ENCODE measurements around the gene SKAP1.
"Not testable (repeated sequence)": the region's sequence is repeated elsewhere in the genome, so short reads cannot be mapped to it uniquely, and the experiment has no call there.

The SKAP1 gene

DNA sequence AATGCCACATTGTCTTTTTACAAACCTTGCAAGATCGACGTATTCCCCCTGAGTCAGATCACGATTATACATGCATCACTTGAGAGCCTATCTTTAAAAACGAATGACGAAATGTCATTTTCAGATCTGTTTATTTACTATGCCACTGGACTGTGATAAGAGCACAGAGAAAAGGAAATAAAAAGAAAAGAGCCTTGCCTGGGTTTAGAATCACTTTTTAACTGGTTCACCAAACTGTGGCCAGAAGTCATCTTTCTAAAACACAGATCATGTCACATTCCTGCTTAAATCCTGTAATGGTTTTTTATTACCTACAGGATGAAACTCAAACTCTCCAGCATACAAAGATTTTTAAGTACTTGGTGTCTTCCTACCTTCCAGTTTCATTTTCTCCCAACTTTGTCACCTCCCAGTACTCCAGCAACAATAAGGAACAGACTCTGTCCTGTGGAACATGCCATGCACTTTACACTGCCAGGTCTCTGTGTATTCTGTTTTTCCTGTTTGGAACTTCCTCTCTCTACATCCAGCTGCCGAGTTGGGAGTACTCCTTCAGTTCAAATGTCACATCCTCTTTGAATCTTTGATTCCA is 231.0 kb downstream of the SKAP1 start:
- peak; percentile 30 for DNase-seq

DNA sequence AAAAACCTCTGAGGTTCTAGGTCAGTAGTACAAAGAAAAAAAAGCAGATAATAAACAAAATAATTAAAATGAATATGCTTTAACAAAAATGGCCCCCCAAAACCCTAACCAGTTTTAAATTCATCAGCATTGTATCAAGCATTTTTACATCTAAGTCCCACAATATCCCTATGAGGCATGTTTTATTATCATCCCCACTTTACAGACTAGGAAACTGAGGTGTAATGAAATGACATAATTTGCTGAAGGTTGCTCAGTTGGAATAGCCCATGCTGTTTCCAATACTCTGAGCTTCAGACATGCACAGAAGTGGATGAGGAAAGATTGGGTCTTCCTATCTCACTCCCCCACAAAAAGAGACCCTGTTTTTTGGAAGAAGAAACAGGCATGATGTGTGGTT is 234.1 kb downstream of the SKAP1 start:
- DNase-seq: no peak

DNA sequence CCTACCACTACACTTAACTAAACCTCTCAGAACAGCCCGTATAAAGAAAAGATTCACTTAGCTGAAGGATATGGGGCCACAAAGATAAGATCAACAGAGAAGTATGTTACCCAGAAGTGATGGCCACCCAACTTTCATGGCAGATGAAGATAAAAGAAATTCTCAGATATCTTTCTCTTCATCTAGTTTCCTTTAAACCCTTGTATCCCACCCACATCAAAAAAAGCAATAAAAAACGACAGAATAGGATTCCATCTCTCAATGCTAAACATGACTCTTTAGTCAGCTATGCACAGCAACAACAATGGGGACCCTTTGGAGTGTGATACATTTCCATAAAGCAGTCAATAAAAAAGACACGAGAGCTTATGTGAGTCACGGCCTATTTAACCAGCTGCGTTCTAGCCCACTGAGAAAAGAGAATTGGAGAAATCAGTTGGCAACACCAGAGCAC is 235.9 kb downstream of the SKAP1 start:
- DNase-seq: peak; percentile 53

DNA sequence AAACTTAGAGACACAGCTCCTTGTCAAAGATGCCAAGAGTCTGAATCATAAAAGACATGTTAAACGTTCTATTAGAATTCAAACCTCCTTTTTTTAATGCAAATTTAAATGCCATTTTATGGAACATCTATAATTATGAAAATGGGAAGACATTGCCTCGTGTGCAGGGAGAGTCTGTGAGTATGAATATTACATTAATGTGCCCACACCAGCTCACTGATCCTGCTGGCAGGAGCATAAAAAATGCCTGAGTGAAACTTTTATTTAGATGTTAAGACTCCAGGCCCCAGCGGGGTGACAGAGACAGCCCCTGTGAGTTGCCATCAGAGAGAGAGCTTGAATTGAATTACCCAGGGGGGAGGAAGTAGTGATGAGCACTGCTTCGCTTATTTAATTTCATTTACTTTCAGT is 237.7 kb downstream of the SKAP1 start:
- DNase-seq: no peak

DNA sequence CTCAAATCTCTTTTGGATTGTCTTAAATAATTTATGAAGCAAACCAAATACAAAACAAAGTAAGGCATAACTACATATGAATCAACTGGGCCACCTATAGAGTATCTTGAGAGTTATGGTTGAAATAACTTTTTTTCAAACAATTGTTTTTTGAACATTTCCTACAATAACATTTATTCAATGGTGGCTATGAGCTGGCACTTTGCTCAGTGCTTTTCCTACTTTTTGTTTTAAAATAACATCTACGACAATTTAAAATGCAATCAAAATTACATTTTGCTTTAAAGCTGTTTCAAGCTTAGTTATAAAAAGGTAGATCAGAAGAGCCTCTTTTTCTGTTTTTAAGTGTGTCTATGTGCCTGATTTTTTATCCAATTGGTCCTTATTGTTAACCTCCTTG is 238.7 kb downstream of the SKAP1 start:
- no peak for DNase-seq

DNA sequence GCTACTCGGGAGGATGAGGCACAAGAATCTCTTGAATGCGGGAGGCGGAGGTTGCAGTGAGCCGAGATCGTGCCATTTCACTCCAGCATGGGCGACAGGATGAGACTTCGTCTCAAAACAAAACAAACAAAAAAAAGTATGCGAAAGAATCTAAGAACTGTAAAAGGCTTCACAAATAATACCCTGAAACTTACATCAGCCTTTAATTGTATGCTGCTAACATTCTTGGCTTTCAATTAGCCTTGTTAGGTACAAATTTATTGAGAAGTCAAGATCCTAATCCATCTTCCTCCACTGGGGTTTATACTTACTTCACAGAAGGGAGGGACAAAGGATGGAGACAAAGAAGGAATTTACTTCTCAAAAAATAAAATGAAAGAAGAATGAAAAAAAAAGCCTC is 239.1 kb downstream of the SKAP1 start:
- no peak for DNase-seq

DNA sequence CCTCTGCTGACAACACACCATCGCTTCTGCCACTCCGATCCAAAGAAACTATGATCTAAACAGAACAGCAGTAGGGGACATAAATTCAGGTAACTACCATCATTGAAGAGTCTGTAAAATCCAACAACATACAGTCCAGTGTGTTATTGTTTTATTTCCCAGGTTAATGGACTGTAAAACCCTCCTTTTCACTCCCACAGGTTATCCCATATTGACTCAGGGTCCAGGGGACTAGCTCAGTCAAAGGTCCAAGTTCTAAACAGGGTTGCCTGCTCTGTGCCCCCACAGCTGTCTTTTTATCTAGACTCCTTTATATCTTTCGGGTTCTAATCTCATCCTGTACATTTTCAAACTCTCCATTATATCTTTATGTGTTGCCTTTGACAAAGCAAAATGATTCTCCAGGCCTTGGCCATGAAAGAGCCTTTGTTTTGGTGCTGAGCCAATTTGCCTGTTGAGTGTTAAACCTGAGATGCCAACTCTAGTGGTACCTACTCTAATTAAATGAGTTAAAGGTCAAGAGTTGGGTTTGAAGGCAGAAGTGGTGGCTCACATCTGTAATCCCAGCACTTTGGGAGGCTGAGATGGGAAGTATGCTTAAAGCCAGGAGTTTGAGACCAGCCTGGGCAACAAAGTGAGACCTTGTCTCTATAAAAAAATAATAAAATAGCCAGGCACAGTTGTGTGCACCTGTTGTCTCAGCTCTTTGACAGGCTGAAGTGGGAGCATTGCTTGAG is 242.0 kb downstream of the SKAP1 start:
- DNase-seq: no peak

DNA sequence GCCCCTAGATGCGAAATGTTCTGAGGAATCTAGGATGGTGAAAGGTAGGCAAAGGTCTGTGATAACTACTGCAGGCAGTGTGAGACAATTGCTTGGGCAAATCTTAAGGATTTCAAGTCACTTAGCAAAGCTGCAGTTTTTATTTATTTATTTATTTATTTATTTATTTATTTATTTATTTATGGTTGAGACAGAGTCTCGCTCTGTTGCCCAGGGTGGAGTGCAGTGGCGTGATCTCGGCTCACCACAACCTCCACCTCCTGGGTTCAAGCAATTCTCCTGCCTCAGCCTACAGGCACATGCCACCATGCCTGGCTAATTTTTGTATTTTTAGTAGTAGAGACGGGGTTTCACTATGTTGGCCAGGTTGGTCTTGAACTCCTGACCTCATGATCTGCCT is 243.7 kb downstream of the SKAP1 start:
- not testable (repeated sequence) for DNase-seq

DNA sequence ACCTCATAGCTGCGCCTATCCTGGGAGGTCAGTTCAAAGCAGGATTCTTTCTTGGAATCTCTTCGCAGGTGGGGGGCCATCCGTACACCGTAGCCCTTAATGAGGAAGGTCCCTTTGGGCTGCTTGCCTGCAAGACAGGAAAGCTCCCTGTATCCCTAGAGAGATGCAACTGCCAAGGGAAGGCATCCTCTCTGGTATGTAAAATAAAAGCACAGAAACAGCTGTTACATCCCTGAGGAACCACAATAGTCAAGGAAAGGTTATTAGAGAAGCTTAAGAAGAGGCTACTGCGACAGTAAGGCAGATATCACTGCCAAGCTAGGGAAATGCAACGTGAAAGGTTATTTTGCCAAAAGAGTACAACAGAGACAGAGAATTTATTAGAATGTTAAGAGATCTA is 245.3 kb downstream of the SKAP1 start:
- DNase-seq: no peak

DNA sequence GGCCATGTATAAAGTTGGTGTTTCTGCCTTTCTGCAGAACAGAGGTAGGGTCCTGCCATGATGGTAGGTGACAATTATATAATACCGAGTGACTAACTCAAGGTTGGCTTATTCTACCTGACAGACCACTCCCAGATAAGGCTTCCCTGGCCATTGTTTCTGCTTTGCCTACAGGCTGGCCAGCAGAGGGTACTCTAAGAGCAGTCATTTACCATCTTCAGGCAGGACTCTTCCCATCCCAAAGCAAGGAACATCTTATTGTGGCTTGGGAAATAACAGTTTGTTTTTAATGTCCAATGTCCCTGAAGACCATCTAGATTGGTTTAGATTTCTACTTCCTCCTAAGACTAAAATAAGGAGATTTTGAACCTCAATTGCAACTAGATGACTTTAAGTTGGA is 248.4 kb downstream of the SKAP1 start:
- DNase-seq: peak; percentile 11

DNA sequence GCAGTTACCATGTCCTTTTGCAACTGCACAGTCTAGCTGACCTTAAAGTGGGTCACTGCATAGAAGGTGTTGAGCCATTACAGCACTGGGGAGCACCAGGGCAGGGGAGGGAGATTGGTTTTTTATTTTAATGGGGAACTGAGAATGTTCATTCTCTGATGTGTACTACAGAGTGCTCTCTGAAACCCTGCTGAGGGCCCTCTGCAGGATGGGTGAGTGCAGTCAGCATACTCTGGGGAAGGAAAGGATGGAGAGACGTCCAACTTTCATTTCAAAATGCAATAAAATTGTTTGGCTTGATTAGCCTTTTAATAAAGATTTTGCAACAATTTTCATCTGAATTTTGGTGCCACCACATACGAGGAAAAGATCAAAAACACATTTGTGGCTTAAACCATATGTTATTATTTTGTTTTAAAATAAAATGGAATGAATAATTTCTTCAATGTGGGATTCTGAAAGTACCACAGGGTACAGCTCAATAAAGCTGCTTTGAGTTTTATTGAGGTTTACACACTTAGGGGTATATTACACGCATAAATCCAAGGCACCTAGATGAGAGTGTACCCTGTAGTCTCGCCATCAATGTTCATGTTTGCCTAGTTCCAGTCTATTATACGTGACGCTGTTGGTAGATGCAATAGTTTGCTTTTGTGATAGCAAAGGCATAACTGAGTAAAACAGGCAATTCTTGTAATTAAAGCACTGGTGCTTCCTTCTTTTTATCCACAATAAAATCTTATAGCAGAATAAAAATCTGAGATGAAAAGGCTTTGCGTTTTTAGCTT is 249.0 kb downstream of the SKAP1 start:
- no peak for DNase-seq

DNA sequence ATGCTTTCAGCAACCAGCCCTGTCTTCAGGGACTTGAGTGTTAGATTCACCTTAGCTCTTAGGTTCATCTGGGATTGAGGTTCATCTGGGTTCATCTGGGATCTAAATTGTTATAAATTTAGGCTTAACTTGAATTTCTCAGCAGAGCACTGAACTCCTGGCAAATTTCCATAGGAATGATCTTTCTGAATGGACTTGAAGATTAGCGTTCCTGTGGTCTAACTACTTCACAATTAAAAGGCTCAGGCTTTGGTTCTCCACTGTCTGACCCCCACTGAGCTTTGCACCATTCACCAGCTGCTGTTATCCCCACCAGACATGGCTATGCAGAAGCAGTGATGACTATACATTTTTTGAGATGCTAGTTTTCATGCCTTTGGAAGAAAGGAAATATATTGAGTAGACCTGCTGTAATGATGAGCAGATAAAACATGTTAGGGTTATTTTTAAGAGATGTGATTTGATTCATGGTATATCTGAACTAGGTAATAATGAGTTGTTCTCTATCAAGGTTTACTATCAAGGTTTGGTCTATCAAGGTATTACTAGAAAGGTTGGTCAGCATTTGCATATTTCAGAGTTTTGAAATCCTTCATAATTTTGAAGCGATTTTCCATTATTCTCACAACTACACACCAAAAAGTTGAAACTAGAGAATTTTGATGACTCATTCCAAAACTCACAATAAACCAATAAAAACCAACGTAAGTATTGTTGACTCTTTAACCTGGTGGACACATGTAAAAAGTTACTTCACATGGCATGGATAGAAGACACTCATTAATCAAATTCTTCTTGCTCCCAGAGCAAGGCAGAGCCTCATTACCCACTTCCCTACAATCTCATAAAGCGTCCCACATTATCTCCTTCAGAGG is 250.7 kb downstream of the SKAP1 start:
- no peak for DNase-seq

DNA sequence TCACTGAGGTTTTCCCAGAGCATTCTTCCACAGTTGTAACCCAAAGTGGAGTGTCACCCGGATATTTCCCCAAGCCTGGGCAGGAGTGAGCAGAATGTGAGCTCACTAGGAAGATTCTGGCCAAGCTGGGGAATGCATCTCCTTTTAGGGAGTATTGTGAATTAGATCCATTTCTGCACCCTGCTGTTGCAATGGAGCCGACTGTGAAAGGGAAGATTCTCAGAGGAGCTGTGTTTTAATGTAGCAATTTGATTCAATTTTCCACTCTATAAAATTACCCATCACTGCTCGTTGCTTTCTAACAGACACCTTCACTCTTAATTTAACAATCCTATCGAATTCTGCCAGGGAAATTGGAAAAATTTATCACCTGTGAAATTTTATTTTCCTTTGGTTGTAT is 251.7 kb downstream of the SKAP1 start:
- no peak for DNase-seq

DNA sequence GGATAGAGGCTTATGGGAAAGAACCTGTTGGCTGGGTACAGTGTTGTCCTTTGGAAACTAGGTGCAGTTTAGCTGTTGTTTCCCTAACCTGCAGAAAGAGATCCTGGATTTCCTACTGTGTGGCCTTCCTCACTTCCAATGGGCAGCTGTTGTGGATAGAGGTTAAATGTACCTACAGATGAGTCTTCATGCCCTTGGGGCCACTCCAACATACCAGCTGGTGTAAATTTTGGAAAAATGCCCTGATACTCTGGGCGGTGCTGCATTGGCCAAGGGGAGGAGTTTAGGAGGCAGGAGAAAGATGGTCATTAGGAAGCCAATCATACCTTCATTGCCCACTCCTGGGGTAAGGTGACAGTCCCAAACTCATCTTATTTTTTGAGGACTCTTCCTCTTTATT is 252.2 kb downstream of the SKAP1 start:
- no peak for DNase-seq

DNA sequence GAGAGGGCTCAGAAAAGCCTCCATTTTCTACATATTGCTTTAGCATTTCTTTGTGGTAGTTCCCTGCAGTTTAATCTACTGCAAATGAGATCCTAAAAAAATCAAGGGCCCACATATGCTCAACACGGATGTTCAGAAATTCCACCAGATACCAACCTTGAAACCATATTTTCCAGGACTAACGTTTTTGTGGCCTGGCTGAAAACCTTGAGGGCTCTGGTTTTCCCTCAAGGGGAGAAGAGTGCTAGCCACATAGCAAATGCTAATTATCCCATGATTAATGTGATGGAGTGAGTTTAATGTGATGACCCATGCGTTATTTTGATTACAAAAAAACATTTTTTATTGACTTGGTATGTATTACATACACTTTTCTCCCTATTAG is 253.6 kb downstream of the SKAP1 start:
- DNase-seq: no peak

DNA sequence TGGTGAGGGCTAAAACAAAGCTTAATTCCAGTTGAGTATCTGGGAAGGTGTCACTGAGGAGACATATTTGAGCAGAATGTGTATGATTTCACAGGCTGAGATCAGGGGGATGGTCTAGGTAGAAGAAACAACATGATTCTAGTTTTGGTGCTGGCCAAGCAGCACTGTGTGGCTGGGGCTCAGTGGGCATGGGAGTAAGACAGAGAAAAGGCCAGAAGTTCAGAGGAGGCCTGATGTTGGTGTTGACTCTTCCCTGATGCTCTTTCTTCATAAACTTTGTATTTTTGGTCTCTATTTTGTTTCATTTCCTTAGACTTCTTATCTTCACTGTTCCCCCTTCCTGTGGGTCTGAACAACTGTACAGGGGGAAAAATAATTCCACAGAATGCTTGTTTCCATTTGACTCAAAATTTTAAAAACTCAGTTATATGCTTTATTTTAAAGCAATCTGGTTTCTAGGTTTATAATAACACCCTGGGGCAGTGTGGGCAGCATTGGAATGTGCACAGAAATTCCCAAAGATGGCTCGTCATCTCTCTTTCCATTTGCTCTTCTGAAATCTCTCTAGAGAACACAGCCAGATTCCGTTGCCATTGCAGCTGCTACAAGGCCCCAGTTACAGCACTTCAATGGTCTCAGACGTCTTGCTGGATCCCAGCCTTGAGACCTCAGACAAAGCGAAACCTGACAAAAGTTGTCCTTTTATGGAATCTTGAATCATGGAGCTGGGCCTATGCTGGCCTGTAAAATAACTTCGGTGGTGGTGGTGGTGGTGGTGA is 254.1 kb downstream of the SKAP1 start:
- DNase-seq: no peak

DNA sequence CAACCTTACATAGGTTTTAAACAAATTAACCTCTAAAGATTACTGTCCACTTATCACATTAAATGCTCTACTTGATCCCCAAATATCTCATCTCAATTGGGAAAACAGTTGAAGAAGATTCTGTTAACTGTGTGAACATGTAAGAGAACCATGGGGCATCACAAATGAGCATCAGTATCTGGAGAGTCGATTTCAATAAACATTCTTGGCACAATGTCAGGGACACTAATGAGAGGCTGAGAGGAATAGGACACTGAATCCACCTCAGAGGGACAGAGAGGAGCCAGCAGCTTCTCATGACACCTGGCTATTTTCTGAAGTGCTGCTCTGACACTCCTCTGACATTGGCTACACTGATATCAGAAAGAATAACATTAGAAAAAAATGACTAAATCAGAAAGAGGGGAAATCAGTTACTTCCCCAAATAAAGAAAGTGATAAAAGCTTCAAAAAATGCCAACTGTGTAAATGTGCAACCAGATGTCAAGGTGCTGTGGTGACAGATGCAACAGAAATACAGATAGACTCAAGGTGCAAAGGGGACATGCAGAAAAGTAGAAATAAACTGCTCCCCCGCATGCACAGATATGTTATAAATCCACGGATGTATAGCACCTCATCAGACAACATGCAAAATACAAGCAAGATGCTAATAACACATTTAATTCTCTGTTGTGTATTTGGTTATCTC is 255.0 kb downstream of the SKAP1 start:
- DNase-seq: no peak

DNA sequence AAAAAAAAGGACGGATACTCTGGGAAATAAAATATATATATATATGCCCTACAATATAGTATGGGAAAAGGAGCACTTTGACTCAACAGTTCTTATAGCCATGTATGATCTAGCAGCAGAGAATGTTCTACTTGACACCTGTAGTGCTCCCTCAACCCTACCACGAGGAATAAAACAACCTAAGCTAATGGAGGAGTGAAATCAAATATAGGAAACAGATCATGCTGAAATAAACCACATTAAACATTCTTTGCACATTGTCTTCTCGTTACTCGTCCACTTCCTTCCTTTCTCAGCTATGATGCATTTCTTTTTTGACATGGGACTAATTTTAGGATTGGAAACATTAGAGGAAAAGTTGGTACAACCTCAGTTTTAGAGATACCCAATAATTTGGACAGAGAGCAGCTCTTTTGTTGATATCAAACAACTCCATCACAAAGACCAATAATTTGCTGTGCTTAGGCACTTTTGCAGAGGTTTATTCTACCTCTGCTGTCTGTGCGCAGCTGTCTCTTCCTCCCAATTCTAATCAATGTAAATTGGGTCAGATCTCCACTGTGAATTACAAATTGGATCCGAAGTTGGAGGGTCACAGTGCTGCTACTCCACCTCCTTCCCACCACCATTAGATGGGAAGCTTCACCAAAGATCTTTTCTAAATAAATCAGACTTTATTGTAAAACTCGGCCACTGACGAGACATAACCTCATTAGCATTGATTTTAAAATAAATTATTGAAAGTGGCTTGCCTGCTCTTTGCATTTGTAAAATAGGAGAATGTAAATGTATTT is 256.6 kb downstream of the SKAP1 start:
- no peak for DNase-seq

DNA sequence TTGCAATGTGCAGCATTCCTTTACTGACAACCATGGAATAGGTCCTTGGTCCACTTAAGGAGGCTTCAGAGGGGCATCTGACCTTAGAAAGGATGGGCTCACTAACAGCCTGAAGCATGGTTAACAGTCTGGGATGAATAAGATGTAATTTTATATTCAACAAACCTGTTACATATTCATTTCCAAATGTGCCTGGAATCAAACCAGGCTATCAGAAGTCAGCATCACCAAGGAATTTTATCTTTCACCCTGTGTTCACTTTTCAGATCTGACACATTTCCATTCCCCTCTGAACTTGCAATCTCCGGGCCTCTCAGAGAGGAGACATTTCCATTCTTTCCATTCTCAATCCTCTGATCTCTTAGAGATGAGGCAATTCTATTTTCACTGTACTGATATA is 260.1 kb downstream of the SKAP1 start:
- no peak for DNase-seq

DNA sequence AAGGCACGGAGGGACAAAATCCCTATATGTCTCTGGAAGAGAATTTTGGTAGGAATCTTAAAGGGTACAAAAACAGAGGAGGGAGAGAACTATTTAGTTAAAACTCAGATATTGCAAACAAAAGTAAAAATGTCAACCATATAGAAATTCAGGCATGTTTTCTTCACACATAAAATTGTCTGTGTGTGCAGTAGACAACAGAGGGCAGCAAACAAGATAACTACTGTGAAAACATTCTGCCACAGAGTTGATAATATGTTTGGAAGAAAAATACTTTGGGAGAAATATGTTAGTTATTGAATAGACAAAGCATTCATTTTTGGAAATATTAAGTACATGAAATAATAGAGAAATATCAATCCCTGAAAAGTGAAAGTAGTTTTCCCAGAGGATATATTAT is 266.2 kb downstream of the SKAP1 start:
- DNase-seq: peak; percentile 26
